NCI-H82 (cell line): ENCODE measurements around the gene ATP5PD.

Source experiments
- DNase-seq: peaks from one replicate; lab custom pipeline; 2025; lab: John Stamatoyannopoulos, UW

The ATP5PD gene

DNA sequence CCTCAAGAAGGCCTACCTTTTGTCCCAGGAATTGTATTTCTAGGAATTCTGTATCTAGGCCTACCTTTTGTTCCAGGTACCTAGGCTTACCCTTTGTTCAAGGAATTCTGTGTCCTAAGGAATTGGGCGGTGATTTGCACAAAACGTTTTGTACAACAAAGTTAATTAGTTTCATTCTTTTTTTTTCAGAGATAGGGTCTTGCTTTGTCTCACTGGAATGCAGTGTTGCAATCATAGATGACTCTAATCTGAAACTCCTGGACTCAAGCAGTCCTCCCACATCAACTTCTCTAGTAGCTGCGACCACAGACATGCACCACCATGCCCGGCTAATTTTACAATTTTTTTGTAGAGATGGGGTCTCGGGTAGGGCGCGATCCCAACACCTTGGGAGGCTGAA is 52.3 kb downstream of the ATP5PD start:
- no peak for DNase-seq

DNA sequence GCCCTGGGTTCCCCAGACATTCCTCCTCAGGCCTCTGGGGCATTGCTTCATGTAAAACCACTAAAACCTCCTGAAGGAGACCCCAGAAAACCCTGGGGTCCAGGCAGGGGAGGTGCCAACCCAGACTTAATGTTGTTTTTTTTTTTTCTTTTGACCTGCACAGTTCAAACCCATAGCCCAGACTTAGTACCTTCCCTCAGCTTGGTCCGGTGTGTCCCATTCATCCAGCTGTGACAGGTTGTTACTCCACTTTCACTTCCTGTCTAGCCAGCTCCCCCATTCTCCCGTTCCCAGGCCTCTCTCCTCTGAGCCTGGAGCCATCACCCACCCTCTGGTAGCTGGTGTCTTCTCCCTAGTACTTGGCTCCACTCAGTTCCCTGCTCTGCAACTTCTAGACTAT is 54.5 kb downstream of the ATP5PD start:
- no peak for DNase-seq

DNA sequence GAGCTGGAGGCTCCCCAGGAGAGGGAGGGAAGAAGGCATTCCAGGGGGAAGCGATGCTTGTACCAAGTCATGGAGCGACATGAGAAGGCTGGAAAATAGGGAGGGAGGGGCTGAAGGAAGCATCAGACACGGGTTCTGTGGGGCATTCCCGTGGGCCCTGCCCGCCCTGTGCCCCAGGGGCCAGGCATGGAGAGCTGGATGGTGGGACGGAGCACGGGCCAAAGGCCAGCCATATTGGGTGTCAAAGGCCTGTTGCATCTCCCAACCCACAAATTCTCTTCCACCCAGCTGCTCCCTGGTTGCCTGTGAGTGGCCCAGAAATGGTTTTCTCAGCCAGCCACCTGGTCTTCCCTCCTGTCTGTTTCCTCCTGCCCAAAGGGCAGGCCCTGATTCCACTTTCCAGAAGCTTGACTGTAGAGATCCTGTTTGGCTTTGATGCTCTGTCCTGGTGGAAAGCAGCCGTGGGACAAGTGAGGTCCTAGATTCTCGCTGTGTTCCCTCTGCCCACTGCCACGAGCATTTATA is 56.1 kb downstream of the ATP5PD start:
- no peak for DNase-seq
